ENCODE measurements around the gene TLE7.

The TLE7 gene

DNA sequence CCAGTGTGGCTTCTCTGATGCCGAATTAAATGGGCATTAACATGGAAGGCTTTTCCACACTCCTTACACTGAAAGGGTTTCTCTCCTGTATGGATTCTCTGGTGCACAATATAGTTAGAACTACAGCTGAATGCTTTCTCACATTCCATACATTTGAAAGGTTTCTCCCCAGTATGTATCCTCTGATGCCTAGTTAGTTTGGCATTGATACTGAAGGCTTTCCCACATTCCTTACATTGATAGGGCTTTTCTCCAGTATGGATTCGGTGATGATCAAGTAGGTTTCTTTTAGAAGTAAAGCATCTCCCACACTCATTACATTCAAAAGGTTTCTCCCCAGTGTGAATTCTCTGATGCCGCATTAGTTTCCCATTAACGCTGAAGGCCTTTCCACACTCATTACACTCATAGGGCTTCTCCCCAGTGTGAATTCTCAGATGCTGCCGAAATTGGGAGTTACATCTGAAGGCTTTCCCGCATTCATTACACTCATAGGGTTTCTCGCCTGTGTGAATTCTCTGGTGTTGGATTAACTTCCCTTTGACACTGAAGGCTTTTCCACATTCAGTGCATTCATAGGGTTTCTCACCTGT is 6.5 kb upstream of the TLE7 start:
- TF ChIP-seq, protein P1, sequence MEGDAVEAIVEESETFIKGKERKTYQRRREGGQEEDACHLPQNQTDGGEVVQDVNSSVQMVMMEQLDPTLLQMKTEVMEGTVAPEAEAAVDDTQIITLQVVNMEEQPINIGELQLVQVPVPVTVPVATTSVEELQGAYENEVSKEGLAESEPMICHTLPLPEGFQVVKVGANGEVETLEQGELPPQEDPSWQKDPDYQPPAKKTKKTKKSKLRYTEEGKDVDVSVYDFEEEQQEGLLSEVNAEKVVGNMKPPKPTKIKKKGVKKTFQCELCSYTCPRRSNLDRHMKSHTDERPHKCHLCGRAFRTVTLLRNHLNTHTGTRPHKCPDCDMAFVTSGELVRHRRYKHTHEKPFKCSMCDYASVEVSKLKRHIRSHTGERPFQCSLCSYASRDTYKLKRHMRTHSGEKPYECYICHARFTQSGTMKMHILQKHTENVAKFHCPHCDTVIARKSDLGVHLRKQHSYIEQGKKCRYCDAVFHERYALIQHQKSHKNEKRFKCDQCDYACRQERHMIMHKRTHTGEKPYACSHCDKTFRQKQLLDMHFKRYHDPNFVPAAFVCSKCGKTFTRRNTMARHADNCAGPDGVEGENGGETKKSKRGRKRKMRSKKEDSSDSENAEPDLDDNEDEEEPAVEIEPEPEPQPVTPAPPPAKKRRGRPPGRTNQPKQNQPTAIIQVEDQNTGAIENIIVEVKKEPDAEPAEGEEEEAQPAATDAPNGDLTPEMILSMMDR (IDR thresholded peaks at IDR 0.05), result no peak

DNA sequence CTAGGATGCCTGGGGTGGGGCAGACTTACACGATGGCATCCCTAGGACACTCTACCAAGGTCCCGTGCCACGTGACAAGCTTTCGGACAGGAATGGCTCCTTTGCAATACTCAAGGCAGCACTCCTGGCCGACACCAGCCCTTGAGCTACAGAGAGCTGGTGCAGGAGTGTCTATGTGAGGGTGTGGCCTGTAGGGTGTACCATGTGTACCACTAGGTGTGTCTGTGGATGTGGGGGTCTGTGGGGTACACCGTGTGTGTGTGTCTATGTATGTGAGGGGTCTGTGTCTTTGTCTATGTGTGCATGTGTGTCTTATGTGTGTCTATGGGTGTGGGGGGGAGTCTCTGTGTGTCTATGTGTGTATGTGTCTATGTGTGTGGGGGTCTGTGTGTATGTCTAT is 1.9 kb upstream of the TLE7 start:
- TF ChIP-seq, protein P1 (IDR thresholded peaks at IDR 0.05), result no peak

DNA sequence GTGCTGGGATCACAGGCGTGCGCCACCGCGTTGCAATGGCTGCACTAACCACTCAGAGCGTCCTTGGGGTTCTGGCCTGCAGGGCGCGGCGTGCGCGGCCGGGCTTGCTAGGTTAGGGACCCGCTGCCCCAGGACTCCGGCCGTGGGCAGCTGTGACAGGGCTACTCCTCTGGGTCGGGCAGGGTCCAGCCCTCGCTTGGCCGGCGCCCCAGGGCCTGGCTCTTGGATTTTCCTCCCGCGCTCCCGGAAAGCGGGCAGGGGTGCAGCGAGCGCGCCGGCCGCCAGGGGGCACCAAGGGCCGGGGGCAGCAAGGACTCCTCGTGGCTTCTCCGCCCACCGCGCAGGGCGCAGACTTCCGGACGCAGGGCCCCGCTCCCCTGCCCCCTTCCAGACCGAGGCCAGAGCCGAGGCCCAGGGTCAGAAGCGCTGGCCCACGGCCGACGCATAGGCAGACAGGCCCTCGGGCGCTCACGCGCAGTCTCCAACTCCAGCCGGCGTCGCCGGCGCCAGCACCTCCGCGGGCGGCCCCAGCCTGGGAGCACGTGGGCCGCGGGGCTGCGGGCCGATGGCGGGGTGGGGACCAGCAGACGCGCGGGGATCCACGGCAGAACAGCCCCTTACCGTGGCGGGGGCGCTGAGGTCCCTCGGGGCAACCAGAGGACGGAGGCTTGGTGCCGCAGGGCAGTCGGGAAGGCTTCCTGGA is 355 bp downstream of the TLE7 start:
- TF ChIP-seq, protein P1 (IDR thresholded peaks at IDR 0.05), result peak; percentile 13; the same call in 1 of the 2 replicates

DNA sequence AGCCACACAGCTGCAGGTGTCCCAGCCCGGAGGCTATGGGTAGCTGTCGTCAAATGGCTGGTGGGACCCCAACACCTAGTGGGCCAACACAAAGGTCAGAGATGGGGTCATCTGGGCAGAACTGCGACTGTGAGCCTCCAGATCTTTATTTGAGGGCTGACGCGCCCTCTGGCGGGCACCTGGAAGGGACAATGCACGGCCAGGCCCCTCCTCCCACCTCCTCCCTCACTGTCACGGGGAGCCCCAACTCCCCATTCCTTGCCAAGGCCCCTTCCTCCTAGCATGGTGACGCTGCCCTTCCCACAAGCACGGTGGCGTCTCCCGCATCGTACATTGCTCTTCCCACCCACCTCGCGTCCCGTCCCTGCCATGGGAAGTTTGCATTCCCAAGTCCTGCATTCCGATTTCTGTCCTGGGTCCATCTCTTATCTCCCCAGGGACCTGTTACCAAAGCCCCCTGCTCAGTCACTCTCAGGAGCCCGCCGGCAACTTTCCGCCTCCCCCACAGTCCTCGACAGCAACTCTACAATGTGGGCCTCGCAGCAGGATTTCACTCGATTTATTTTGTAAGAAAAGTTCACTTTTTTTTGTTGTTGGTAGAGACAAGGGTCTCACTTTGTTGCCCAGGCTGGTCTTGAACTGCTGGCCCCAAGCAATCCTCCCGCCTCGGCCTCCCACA is 1.0 kb downstream of the TLE7 start:
- TF ChIP-seq, protein P1 (IDR thresholded peaks at IDR 0.05), result peak; percentile 46

GRCh38 chr16:71439523-71439922 is 2.3 kb downstream of the TLE7 start:
- TF ChIP-seq, protein P1 (IDR thresholded peaks at IDR 0.05), result no peak

- TF ChIP-seq, protein P1 (IDR thresholded peaks at IDR 0.05), result no peak
Observed at GRCh38 chr16:71436473-71436872, 5.4 kb downstream of the TLE7 start.

- TF ChIP-seq, protein P1 (IDR thresholded peaks at IDR 0.05), result no peak
Observed at GRCh38 chr16:71432906-71433305, 8.9 kb downstream of the TLE7 start.
